Lower lobe of right lung (tissue), 2 donors: ENCODE data around the gene RPS17. TPM values are rescaled to one million over a fixed set of nuclear protein-coding genes. Genes with fewer than 3 reads are reported as not detected.
A peak's percentile ranks its signal among the peaks of the same experiment; 100 is the strongest.

Source experiments
- ATAC-seq, 2 donors: fragments of 200-7000 bp; cut with Tn5 transposase; one replicate each; pipeline ENCODE4 v1.9.1; 2020 to 2022; ENCODE audit warnings: mild to moderate bottlenecking in 2 of 2, moderate library complexity in 2 of 2
- DNase-seq: peaks from one replicate; pipeline ENCODE4 v3.0.0-alpha.2; 2020
- H3K27ac ChIP-seq: fragments of 200-600 bp; one replicate; pipeline ENCODE4 v1.8.0; 2022
- H3K27me3 ChIP-seq: fragments of 200-600 bp; one replicate; pipeline ENCODE4 v1.8.0; 2022; ENCODE audit warnings: low read depth
- H3K36me3 ChIP-seq: fragments of 200-600 bp; one replicate; pipeline ENCODE4 v1.8.0; 2022; ENCODE audit warnings: mild to moderate bottlenecking
- H3K4me1 ChIP-seq: fragments of 200-600 bp; one replicate; pipeline ENCODE4 v1.8.0; 2022
- H3K4me3 ChIP-seq: fragments of 200-600 bp; one replicate; pipeline ENCODE4 v1.8.0; 2022; ENCODE audit warnings: mild to moderate bottlenecking
- H3K9me3 ChIP-seq: fragments of 200-600 bp; one replicate; pipeline ENCODE4 v1.8.0; 2022
- CTCF ChIP-seq: fragments of 200-600 bp; IDR thresholded peaks from one replicate; pipeline ENCODE4 v1.8.0; 2022; ENCODE audit warnings: antibody characterized with exemption, mild to moderate bottlenecking
- intact Hi-C: fragments of 100-400 bp; cut with DNase I; formaldehyde crosslinking; loops from one replicate; pipeline ENCODE4 v1.11.0; 2022
- total RNA-seq: library from RNA; stranded (reverse); fragmentation: NEBNext Ultra II Directional; extraction: Animal tissue kit (Norgen Biotek cat#: 25700); gene quantifications from one replicate; pipeline ENCODE4 v1.2.1, GENCODE V29; 2021
- donor health status: DM: no; HTN: yes; CAD: no; lungs with severe emphysema.

Gene RPS17
- total RNA-seq, 1 donor from 2014 or later = 1,182 TPM

GRCh38 chr15:82572986-82573385 is 32.7 kb upstream of the RPS17 start:
- H3K36me3 ChIP-seq = no peaks in the 10 kb centered on the region
- TF ChIP-seq CTCF = no peak
- H3K4me1 ChIP-seq = peaks cover 6% of the 10 kb centered on the region
- intact Hi-C loops = no loop called here
- H3K9me3 ChIP-seq = no peaks in the 10 kb centered on the region
- H3K27me3 ChIP-seq = no peaks in the 10 kb centered on the region
- no peak overlapping the region for H3K4me3 ChIP-seq
- no peak overlapping the region for H3K27ac ChIP-seq
- ATAC-seq (no peak), DNase-seq (no peak)

- ATAC-seq = peak; percentile 19 to 21
- Histone ChIP-seq H3K4me3 (peak overlapping the region; percentile 47), H3K27ac (no peak overlapping the region)
Observed at GRCh38 chr15:82572311-82572710, 32.1 kb upstream of the RPS17 start.

DNA sequence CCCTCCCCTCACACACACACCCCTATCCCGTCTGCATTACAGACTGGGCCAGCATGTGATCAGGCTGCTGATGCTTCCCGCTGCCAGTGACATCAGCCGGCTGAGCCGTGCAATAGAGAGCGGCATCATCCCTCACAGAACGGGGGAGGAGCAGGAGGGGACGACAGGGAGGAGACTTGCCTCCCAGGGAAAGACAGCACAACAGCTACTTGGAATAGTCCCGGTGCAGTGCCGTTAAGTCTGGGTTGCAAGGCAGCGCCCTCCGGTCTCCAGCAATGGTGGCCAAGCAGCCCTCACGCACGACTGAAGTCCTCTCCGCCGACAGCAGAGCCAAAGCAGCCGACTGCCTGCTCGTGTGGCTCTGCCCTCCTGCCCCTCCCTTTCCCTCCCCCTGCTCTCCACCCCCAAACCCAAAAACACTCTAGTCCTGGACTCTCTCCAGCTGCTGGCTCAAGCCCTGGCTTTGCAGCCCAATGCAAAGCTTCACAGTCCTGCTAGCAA is 31.5 kb upstream of the RPS17 start:
- ATAC-seq = peak; percentile 84 to 85
- Histone ChIP-seq H3K4me3 (peak overlapping the region; percentile 47), H3K9me3 (no peaks in the 10 kb centered on the region), H3K27ac (peak overlapping the region; percentile 6), H3K36me3 (no peaks in the 10 kb centered on the region), H3K27me3 (no peaks in the 10 kb centered on the region), H3K4me1 (peaks cover 6% of the 10 kb centered on the region)
- TF ChIP-seq CTCF = no peak
- intact Hi-C loops = no loop called here
- DNase-seq = peak; percentile 57

More at GRCh38 chr15:82572311-82572710, 32.1 kb upstream of the RPS17 start:
- no peaks in the 10 kb centered on the region for H3K36me3 ChIP-seq
- peaks cover 6% of the 10 kb centered on the region for H3K4me1 ChIP-seq
- intact Hi-C loops = no loop called here
- H3K27me3 ChIP-seq = no peaks in the 10 kb centered on the region
- no peak for DNase-seq
- H3K9me3 ChIP-seq = no peaks in the 10 kb centered on the region
- no peak for TF ChIP-seq CTCF

- peak overlapping the region; percentile 6 for H3K27ac ChIP-seq
- H3K4me3 ChIP-seq = peak overlapping the region; percentile 47
- DNase-seq = no peak
Observed at GRCh38 chr15:82570721-82571508, 30.7 kb upstream of the RPS17 start.

DNA sequence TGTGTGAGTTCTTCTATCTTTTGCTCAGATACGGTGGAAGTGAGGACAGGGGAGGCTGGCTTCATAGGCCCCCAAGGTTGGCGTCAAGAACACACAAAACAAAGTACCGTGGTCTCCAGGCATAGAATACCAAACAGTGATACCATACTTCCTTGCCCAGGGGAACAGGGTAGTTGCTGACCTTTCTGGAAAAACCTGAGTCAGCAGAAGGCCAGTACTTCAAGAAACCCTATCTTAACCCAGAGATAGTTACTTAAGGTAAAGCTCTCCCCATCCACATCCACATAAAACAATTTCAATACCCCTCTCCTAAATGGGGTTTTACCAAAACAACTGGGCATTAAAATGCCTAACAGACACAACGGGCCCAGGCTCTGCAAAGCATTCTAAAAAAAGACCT is 29.6 kb upstream of the RPS17 start:
- Histone ChIP-seq H3K27ac (no peak overlapping the region), H3K4me3 (no peak overlapping the region), H3K36me3 (no peaks in the 10 kb centered on the region), H3K9me3 (no peaks in the 10 kb centered on the region), H3K4me1 (peaks cover 6% of the 10 kb centered on the region), H3K27me3 (no peaks in the 10 kb centered on the region)
- DNase-seq (no peak), ATAC-seq (no peak)
- TF ChIP-seq CTCF = no peak
- intact Hi-C loops = no loop called here

More at GRCh38 chr15:82570721-82571508, 30.7 kb upstream of the RPS17 start:
- TF ChIP-seq CTCF = no peak
- ATAC-seq = no peak
- intact Hi-C loops = no loop called here
- H3K9me3 ChIP-seq = no peaks in the 10 kb centered on the region
- peaks cover 6% of the 10 kb centered on the region for H3K4me1 ChIP-seq
- H3K36me3 ChIP-seq = no peaks in the 10 kb centered on the region
- H3K27me3 ChIP-seq = no peaks in the 10 kb centered on the region
